ENCODE measurements around the gene PADI2. TPM values are rescaled to one million over a fixed set of nuclear protein-coding genes. Genes with fewer than 3 reads are reported as not detected.

Gene PADI2
- total RNA-seq, 4 donors from 2014 or later, result 15.4 to 27.2 (median 18.6) TPM

GRCh38 chr1:17161137-17161740, 42.0 kb upstream of the PADI2 start:
- Histone ChIP-seq H3K4me1 (no peaks in the 10 kb centered on the region), H3K9me3 (no peaks in the 10 kb centered on the region), H3K4me3 (no peak overlapping the region), H3K27me3 (peaks cover 15% of the 10 kb centered on the region), H3K36me3 (no peaks in the 10 kb centered on the region), H3K27ac (no peak overlapping the region)
- 77% methylated on average over 3 of the region's 3 CpGs for WGBS
- DNase-seq (ENCODE audit: low spot score in 2 of 2), result no peak
- TF ChIP-seq EP300 (IDR thresholded peaks at IDR 0.05) (no peak), POLR2AphosphoS5 (IDR thresholded peaks at IDR 0.05) (no peak), CTCF (IDR thresholded peaks at IDR 0.05) (no peak), POLR2A (IDR thresholded peaks at IDR 0.05) (no peak)

- 86% methylated on average over 1 of the region's 2 CpGs for whole genome bisulfite sequencing
- DNase-seq (ENCODE audit: low spot score in 2 of 2), result no peak
- H3K9me3 ChIP-seq, result peaks cover 12% of the 10 kb centered on the region
- no peaks in the 10 kb centered on the region for H3K36me3 ChIP-seq
- no peaks in the 10 kb centered on the region for H3K4me1 ChIP-seq
- TF ChIP-seq EP300 (IDR thresholded peaks at IDR 0.05) (no peak), CTCF (IDR thresholded peaks at IDR 0.05) (no peak), POLR2AphosphoS5 (IDR thresholded peaks at IDR 0.05) (no peak)
- no peak overlapping the region for H3K27ac ChIP-seq
- H3K4me3 ChIP-seq, result no peak overlapping the region
- H3K27me3 ChIP-seq, result peaks cover 8% of the 10 kb centered on the region
Observed at GRCh38 chr1:17158961-17159360, 39.7 kb upstream of the PADI2 start.

- H3K4me3 ChIP-seq, result no peak overlapping the region
- no peaks in the 10 kb centered on the region for H3K4me1 ChIP-seq
- H3K27ac ChIP-seq, result no peak overlapping the region
- peaks cover 17% of the 10 kb centered on the region for H3K9me3 ChIP-seq
- no peak for TF ChIP-seq POLR2AphosphoS5 (IDR thresholded peaks at IDR 0.05)
- TF ChIP-seq EP300 (IDR thresholded peaks at IDR 0.05), result no peak
- TF ChIP-seq POLR2A (IDR thresholded peaks at IDR 0.05), result no peak
- no peak for TF ChIP-seq CTCF (IDR thresholded peaks at IDR 0.05)
- DNase-seq (ENCODE audit: low spot score in 2 of 2), result no peak
- WGBS, result 71% methylated on average over 3 of the region's 3 CpGs
- no peaks in the 10 kb centered on the region for H3K36me3 ChIP-seq
- H3K27me3 ChIP-seq, result peaks cover 27% of the 10 kb centered on the region
Observed at GRCh38 chr1:17156108-17156507, 36.9 kb upstream of the PADI2 start.

- WGBS, result 30% methylated on average over 2 of the region's 2 CpGs
- DNase-seq (ENCODE audit: low spot score in 2 of 2), result peak in 1 of 2 donors; percentile 7
- Histone ChIP-seq H3K36me3 (no peaks in the 10 kb centered on the region), H3K27ac (no peak overlapping the region), H3K9me3 (peaks cover 17% of the 10 kb centered on the region), H3K4me1 (no peaks in the 10 kb centered on the region), H3K27me3 (peaks cover 34% of the 10 kb centered on the region), H3K4me3 (no peak overlapping the region)
- TF ChIP-seq POLR2AphosphoS5 (IDR thresholded peaks at IDR 0.05), result no peak
- no peak for TF ChIP-seq POLR2A (IDR thresholded peaks at IDR 0.05)
- TF ChIP-seq CTCF (IDR thresholded peaks at IDR 0.05), result no peak
- TF ChIP-seq EP300 (IDR thresholded peaks at IDR 0.05), result no peak
Observed at GRCh38 chr1:17155257-17155920, 36.1 kb upstream of the PADI2 start.

GRCh38 chr1:17149771-17150170, 30.5 kb upstream of the PADI2 start:
- no peaks in the 10 kb centered on the region for H3K36me3 ChIP-seq
- no peak overlapping the region for H3K27ac ChIP-seq

More at GRCh38 chr1:17149771-17150170, 30.5 kb upstream of the PADI2 start:
- H3K4me1 ChIP-seq, result no peaks in the 10 kb centered on the region
- WGBS, result 56% methylated on average over 8 of the region's 8 CpGs
- TF ChIP-seq CTCF (IDR thresholded peaks at IDR 0.05) (no peak), POLR2AphosphoS5 (IDR thresholded peaks at IDR 0.05) (no peak), POLR2A (IDR thresholded peaks at IDR 0.05) (no peak), EP300 (IDR thresholded peaks at IDR 0.05) (no peak)
- H3K9me3 ChIP-seq, result peaks cover 14% of the 10 kb centered on the region
- peaks cover 57% of the 10 kb centered on the region for H3K27me3 ChIP-seq
- no peak for DNase-seq (ENCODE audit: low spot score in 2 of 2)
- H3K4me3 ChIP-seq, result no peak overlapping the region
